ENCODE data around the gene HINFP. TPM values are rescaled to one million over a fixed set of nuclear protein-coding genes. Genes with fewer than 3 reads are reported as not detected.

Gene HINFP
- total and polyA plus RNA-seq, 2 of the 4 experiments (the other 2 are of a cell fraction), result 9.1 to 15.3 TPM

Other genes with a start within 250 kb of the HINFP start
- not detected in 2 replicates for gene CXCR5, start 237.7 kb upstream of the HINFP start, total RNA-seq (2012; rRNA removed)
- gene CXCR5, start 237.7 kb upstream of the HINFP start, polyA plus RNA-seq (2012; rRNA removed), result not detected in 2 replicates
- 1.7 and 2.3 TPM in 2 replicates for gene BCL9L, start 195.7 kb upstream of the HINFP start, total RNA-seq (2012; rRNA removed)
- gene BCL9L, start 195.7 kb upstream of the HINFP start, polyA plus RNA-seq (2012; rRNA removed), result 17.0 and 21.5 TPM in 2 replicates
- gene UPK2, start 165.3 kb upstream of the HINFP start, total RNA-seq (2012; rRNA removed), result not detected in 2 replicates
- 0.26 and 0.39 TPM in 2 replicates for gene UPK2, start 165.3 kb upstream of the HINFP start, polyA plus RNA-seq (2012; rRNA removed)
- not detected in 2 replicates for gene FOXR1, start 149.8 kb upstream of the HINFP start, total RNA-seq (2012; rRNA removed)
- gene FOXR1, start 149.8 kb upstream of the HINFP start, polyA plus RNA-seq (2012; rRNA removed), result not detected in 2 replicates
- 13.1 and 15.3 TPM in 2 replicates for gene CENATAC, start 123.4 kb upstream of the HINFP start, total RNA-seq (2012; rRNA removed)
- gene CENATAC, start 123.4 kb upstream of the HINFP start, polyA plus RNA-seq (2012; rRNA removed), result 15.0 and 16.7 TPM in 2 replicates
- 727 and 842 TPM in 2 replicates for gene RPS25, start 103.2 kb upstream of the HINFP start, total RNA-seq (2012; rRNA removed)
- 905 and 1,237 TPM in 2 replicates for gene RPS25, start 103.2 kb upstream of the HINFP start, polyA plus RNA-seq (2012; rRNA removed)
- gene TRAPPC4, start 102.8 kb upstream of the HINFP start, total RNA-seq (2012; rRNA removed), result 102 and 151 TPM in 2 replicates
- 162 and 253 TPM in 2 replicates for gene TRAPPC4, start 102.8 kb upstream of the HINFP start, polyA plus RNA-seq (2012; rRNA removed)
- 7.5 and 8.3 TPM in 2 replicates for gene SLC37A4, start 90.7 kb upstream of the HINFP start, total RNA-seq (2012; rRNA removed)
- gene SLC37A4, start 90.7 kb upstream of the HINFP start, polyA plus RNA-seq (2012; rRNA removed), result 14.3 and 15.1 TPM in 2 replicates
- gene HYOU1, start 64.4 kb upstream of the HINFP start, total RNA-seq (2012; rRNA removed), result 152 and 181 TPM in 2 replicates
- 117 and 120 TPM in 2 replicates for gene HYOU1, start 64.4 kb upstream of the HINFP start, polyA plus RNA-seq (2012; rRNA removed)
- 22.2 and 30.5 TPM in 2 replicates for gene VPS11, start 53.8 kb upstream of the HINFP start, total RNA-seq (2012; rRNA removed)
- 19.7 and 20.7 TPM in 2 replicates for gene VPS11, start 53.8 kb upstream of the HINFP start, polyA plus RNA-seq (2012; rRNA removed)
- 13.9 and 17.9 TPM in 2 replicates for gene HMBS, start 36.7 kb upstream of the HINFP start, total RNA-seq (2012; rRNA removed)
- 55.3 and 59.5 TPM in 2 replicates for gene HMBS, start 36.7 kb upstream of the HINFP start, polyA plus RNA-seq (2012; rRNA removed)
- gene DPAGT1, start 19.7 kb upstream of the HINFP start, total RNA-seq (2012; rRNA removed), result 13.6 and 15.2 TPM in 2 replicates
- 51.2 and 53.4 TPM in 2 replicates for gene DPAGT1, start 19.7 kb upstream of the HINFP start, polyA plus RNA-seq (2012; rRNA removed)
- 2.2 TPM in 2 replicates for gene C2CD2L, start 14.2 kb upstream of the HINFP start, total RNA-seq (2012; rRNA removed)
- 8.7 and 9.5 TPM in 2 replicates for gene C2CD2L, start 14.2 kb upstream of the HINFP start, polyA plus RNA-seq (2012; rRNA removed)
- under 0.01 TPM in 2 replicates for gene ABCG4, start 27.5 kb downstream of the HINFP start, total RNA-seq (2012; rRNA removed)
- 0.20 and 0.26 TPM in 2 replicates for gene ABCG4, start 27.5 kb downstream of the HINFP start, polyA plus RNA-seq (2012; rRNA removed)
- 3.0 and 3.3 TPM in 2 replicates for gene NLRX1, start 47.1 kb downstream of the HINFP start, total RNA-seq (2012; rRNA removed)
- 4.9 and 5.5 TPM in 2 replicates for gene NLRX1, start 47.1 kb downstream of the HINFP start, polyA plus RNA-seq (2012; rRNA removed)
- not detected in 2 replicates for gene NHERF4, start 63.9 kb downstream of the HINFP start, total RNA-seq (2012; rRNA removed)
- gene NHERF4, start 63.9 kb downstream of the HINFP start, polyA plus RNA-seq (2012; rRNA removed), result not detected in 2 replicates
- gene CBL, start 84.8 kb downstream of the HINFP start, total RNA-seq (2012; rRNA removed), result 6.1 and 7.2 TPM in 2 replicates
- 11.8 TPM in 2 replicates for gene CBL, start 84.8 kb downstream of the HINFP start, polyA plus RNA-seq (2012; rRNA removed)
- 131 and 165 TPM in 2 replicates for gene MCAM, start 195.6 kb downstream of the HINFP start, total RNA-seq (2012; rRNA removed)
- 79.4 and 95.1 TPM in 2 replicates for gene MCAM, start 195.6 kb downstream of the HINFP start, polyA plus RNA-seq (2012; rRNA removed)
- 3.4 and 3.6 TPM in 2 replicates for gene RNF26, start 212.9 kb downstream of the HINFP start, total RNA-seq (2012; rRNA removed)
- gene RNF26, start 212.9 kb downstream of the HINFP start, polyA plus RNA-seq (2012; rRNA removed), result 36.7 and 38.1 TPM in 2 replicates
- gene C1QTNF5, start 219.3 kb downstream of the HINFP start, total RNA-seq (2012; rRNA removed), result 1.9 and 2.0 TPM in 2 replicates
- 5.4 and 5.8 TPM in 2 replicates for gene C1QTNF5, start 219.3 kb downstream of the HINFP start, polyA plus RNA-seq (2012; rRNA removed)
- gene MFRP, start 225.1 kb downstream of the HINFP start, total RNA-seq (2012; rRNA removed), result not detected in 2 replicates
- gene MFRP, start 225.1 kb downstream of the HINFP start, polyA plus RNA-seq (2012; rRNA removed), result not detected in 2 replicates

Measured in IMR-90 (cell line).